Left ventricle myocardium superior (tissue), 1 donor: ENCODE results near the gene SYT12. TPM values are rescaled to one million over a fixed set of nuclear protein-coding genes. Genes with fewer than 3 reads are reported as not detected.

Experiments
- ATAC-seq: fragments of 200-7000 bp; cut with Tn5 transposase; one replicate; pipeline ENCODE4 v1.9.1; 2020; ENCODE audit warnings: mild to moderate bottlenecking, moderate library complexity
- DNase-seq: peaks from one replicate; pipeline ENCODE4 v3.0.0-alpha.2; 2020
- intact Hi-C: fragments of 100-400 bp; cut with micrococcal nuclease; formaldehyde crosslinking; loops from one replicate; pipeline ENCODE4 v1.11.0; 2022
- total RNA-seq: library from RNA; stranded (reverse); fragmentation: NEBNext Ultra II Directional; extraction: Animal tissue kit (Norgen Biotek cat#: 25700); gene quantifications from one replicate; pipeline ENCODE4 v1.2.1, GENCODE V29; 2021
- donor health status: DM: no; HTN: yes; CAD: no; lungs with severe emphysema.

Gene SYT12
- total RNA-seq, 1 donor from 2014 or later: 0.37 TPM

DNA sequence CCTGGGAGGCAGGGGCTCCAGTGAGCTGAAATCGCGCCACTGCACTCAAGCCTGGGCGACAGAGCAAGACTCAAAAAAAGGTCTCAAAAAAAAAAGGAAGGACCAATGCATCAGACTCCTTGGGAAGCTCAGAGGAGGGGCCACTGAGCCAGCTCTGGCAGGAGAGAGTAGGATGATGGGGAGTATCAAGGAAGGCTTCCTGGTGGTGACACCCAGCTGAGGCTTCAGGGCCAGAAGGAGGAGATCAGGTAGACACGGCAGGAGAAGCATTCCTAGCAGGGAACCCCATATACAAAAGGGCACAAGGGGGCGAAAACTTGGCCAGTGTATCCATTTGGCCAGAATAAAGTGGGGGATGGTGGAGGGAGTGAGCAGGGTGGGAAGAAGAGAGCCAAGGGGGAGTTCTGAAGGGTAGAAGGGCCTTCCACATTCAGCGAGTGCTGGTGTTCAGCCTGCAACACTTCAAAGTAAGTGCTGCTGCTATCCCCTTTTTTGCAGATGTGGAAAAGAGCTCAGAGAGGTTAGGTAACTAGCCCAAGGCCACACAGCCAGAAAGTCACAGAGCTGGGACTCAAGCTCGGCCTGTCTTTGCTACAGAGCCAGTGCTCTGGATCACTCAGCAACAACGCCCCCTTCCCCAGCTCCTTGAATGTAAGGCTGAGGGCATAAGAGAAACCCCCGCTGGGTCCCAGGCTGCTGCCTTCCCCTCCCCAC is 28.4 kb downstream of the SYT12 start:
- intact Hi-C loops: no loop called here
- ATAC-seq (no peak), DNase-seq (no peak)

DNA sequence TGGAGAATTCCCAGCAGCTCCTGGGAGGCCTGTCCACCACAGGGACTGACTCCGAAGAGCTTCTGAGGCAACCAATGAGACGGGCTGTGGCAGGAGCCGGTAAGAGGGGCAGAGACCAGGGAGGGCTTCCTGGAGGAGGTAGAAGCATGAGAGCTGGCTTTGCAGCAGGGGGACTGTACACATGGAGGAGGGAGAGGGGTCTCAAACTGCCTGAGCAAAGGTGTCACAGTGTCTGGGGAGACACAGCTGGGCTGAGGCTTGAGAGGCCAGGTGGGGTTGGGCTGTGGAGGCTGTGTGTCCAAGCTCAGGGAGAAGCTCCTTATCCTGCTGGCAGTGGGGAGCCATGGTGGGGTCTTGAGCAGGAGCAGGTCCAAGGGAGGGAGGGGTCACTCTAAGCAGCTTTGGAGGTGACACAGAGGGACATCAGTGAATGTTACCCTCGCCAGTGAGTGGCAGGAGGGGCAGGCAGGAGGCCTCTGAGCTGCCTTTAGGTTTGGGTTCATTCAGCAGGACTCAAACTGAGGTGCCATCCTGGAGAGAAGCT is 29.1 kb downstream of the SYT12 start:
- ATAC-seq (no peak), DNase-seq (no peak)
- intact Hi-C loops: no loop called here

DNA sequence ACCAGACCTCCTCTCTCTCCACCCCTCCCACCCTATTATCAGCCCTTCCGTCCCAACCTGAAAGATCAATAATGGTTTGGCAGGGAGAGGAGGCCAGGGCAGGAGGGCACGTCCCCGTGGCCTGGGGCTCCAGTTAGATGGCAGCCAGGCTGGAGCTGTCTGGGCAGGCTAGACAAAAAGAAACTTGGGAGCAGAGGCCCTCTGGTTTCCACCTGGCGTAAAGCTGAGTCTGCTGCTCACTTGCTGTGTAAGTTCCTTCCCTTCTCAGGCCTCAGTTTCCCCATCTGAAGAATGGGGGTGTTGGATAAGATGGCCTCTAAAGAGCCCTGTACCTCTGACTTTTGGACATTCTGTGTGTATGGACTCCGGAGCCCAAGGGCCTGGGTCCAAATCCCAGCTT is 30.0 kb downstream of the SYT12 start:
- intact Hi-C loops: no loop called here
- DNase-seq (no peak), ATAC-seq (no peak)

DNA sequence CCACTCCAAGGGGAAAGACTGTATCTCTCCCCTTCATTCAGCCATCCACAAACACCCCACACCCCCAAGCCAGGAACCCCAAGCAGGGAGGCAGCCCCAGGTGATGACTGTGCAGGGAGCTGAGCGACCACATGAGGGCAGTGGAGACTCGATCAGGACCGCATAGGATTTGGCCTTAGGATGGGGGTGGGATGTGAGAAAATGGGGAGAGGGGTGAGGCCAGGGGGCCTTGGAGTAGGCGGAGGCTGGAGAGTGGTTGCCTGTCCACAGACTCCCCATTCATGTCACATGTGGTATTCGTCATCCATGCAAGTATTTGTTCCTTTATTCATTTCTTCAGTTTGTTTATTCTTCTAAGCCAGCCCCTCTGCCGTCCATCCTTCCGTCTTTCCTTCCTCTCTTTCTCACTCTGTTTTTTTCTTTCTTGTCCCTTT is 31.0 kb downstream of the SYT12 start:
- ATAC-seq: peak; percentile 48
- DNase-seq: peak; percentile 70
- intact Hi-C loops: no loop called here

DNA sequence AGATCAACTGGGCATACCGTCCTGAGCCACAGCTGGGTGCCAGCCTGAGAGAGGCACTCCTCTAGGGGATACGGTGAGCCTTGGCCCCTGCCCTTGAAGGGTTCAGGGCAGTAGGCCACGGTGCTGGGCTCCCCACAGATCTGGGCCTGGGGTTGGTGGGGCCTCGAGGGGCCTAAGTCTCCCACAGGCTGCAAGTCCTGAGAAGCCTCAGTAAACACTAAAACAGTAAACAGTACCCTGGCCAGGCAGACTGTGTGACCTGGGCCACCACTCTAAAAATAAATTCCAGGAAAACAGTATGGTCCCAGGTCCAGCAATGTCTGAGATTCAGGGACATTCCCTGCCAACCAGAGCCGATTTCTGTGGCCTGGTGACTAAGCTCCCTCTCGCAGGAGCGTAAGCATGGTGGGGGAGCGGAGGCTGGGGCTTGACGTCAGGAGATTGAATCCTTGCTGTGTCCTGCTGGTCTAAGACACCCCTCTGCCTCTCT is 31.5 kb downstream of the SYT12 start:
- ATAC-seq (peak; percentile 56), DNase-seq (peak; percentile 63)
- intact Hi-C loops: no loop called here

DNA sequence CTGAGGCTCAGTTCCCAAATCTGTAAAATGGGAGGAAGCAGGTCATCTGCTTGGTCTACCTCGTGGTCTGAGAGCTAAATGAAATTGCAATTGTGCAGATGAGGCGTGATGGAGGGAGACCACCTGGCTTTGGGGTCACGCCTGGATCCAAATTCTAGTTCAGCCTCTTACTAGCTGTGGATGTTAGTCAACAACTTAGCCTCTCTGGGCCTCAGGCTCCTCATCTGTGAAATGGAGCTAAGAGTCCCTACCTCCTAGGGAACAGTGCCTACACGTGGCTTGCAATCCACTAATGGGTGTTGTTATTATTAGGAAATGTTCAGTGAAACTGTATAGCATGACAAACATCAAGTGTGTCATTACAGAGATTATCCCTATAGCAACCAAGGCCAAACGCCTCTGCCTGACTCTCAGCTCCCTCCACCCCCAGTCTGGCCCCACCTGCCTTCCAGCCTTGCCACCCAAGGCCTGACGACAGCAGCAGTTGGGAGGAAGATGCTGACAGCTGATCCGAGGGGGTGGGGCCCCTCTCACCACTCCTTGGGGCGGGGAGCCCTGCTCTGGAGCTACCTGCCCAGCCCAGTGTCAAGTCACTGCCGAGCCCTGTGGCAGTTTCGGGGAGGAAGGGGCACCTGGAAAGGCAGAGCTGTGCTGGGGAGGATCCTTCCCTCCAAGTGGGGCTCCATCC is 32.0 kb downstream of the SYT12 start:
- peak; percentile 87 for DNase-seq
- intact Hi-C loops: no loop called here
- peak; percentile 80 for ATAC-seq

DNA sequence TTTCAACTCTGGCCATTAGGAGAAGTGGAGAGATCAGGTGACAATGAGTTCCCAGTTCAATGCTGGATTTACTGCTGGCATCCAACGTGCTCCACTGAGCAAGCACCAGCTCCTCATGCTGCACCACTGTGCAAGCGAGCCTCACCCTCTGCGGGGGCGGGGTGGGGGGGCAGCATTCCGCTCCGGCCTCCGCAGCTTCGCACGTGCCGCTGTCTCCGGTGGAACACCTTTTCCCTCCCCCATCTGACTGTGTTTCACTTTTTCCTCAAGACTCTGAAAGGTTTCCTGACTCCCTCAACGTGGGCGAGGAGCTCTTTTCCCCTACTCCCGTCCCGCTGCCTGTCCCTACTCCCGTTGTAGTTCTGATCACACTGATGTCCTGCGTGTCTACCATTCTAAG is 32.9 kb downstream of the SYT12 start:
- intact Hi-C loops: no loop called here
- ATAC-seq (peak; percentile 8), DNase-seq (no peak)

DNA sequence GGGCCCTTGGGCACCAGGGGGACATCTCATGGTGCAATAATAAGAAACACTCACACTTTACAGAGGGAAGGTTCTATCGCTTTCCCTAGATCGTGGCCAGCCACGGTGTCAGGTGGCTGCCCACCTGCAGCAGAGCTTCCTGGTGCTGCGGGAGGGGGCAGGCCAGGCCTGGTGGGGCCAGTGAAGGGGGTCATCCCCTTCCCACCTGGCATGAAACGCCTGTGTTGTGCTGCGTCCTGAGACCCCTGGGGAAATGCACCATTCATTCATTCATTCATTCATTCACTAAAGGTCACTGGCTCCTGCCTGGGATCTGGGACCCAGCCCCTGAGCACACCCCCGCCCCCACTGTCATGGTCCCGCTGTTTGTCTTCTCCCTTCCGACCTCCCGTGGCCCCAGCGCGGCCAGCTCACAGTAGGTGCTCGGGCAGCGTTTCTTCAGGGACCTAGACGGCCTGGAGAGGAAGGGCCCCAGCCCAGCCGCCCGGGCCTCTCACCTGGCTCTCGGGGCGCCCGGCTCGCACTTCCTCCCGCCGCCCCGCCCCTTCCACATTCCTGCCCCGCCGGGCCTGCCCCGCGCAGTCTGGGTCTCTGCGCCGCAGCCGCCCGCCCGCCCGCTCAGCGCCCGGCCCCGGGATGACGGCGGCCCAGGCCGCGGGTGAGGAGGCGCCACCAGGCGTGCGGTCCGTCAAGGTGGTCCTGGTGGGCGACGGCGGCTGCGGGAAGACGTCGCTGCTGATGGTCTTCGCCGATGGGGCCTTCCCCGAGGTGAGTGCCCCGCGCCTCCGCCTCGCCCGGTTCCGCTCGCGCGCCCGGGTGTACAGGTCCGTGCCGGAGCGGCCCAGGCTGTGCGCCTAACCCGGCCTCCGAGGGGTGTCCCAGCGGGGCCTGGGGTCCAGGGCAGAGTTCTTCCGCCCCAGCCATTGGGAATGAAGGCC is 33.6 kb downstream of the SYT12 start, which contains the start of gene RHOD:
TSS of gene RHOD (plus strand) at position 581 of the 938 bp plus-strand sequence. CDS start at position 637, 56 bp downstream.
- DNase-seq (peak; percentile 76), ATAC-seq (peak; percentile 67)
- intact Hi-C loops: no loop called here

DNA sequence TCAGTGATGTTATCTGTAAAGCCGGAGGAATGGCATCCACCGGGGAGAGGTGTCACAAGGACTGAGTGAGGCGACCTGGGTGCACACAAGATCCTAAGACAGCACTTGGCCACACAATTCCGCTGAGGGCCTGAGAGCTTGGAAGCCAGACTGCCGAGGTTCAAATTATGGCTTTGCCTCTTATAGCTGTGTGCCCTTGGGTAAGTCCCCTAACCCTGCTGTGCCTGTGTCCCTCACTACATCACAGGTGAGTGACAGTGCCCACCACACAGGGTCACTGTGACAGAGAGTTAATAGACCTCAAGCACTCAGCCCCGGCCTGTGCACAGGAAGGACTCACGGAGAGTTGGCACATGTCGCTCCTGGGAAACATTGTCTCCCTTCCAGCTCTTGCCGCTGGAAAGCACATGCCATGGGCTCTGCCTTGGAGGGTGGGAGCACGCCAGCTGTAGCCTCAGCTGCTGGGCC is 34.3 kb downstream of the SYT12 start:
- intact Hi-C loops: no loop called here
- DNase-seq: peak; percentile 61
- ATAC-seq: peak; percentile 43

DNA sequence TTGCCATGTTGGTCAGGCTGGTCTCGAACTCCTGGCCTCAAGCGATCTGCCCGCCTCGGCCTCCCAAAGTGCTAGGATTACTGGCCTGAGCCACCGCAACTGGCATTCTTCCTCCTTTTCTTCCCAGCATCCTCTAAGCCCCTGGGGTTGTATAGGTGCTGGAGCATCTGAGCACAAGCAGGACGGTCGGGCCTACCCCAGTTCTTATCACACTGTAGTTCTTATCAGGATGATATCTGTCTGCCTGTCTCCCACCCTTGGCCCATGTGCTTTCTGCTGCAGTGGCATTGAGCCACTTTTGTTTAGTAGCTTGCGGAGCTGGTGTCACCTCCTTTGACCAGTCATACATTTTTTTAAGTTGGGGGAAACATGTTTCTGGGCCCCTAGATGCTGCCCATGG is 35.6 kb downstream of the SYT12 start:
- intact Hi-C loops: no loop called here
- ATAC-seq (no peak), DNase-seq (no peak)

DNA sequence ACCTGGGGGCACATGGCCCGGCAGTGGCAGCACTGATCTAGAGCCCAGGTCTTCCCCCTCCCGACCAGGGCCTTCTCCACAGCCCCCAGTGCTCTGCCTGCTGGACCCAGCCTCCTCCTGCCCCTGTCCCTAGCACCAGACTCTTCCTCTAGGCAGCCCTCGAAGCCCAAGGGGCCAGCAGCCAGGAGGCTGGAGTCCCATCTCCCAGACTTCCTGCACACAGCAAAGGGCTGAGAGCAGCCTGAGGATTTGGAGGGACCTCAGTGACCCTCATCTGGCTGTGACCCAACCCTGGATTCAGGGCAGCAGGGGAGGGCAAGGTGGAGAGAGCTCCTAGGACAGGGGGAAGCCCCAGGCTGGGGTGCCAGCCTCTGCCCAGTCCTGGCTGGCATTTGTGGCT is 36.7 kb downstream of the SYT12 start:
- DNase-seq (no peak), ATAC-seq (no peak)
- intact Hi-C loops: no loop called here

DNA sequence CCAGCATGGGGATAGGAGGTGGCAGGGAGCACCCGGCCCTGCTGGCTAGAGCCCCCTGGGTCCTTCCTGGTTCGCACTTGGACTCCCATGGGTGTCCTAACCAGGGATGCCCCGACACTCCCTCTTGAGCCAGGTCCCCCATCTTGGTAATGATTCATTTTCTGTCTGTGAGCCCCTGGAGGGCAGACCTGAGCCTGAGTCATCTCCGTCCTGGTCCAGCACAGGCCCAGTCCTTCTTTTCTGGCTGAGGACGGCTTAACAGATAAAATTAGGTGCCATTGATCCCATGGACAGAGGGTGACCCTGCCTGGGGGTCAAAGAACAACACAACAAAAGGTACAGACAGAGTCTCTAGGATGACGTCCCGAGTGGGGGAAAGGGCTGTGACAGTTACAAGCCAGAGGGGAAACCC is 37.2 kb downstream of the SYT12 start:
- intact Hi-C loops: no loop called here
- no peak for ATAC-seq
- DNase-seq: no peak

DNA sequence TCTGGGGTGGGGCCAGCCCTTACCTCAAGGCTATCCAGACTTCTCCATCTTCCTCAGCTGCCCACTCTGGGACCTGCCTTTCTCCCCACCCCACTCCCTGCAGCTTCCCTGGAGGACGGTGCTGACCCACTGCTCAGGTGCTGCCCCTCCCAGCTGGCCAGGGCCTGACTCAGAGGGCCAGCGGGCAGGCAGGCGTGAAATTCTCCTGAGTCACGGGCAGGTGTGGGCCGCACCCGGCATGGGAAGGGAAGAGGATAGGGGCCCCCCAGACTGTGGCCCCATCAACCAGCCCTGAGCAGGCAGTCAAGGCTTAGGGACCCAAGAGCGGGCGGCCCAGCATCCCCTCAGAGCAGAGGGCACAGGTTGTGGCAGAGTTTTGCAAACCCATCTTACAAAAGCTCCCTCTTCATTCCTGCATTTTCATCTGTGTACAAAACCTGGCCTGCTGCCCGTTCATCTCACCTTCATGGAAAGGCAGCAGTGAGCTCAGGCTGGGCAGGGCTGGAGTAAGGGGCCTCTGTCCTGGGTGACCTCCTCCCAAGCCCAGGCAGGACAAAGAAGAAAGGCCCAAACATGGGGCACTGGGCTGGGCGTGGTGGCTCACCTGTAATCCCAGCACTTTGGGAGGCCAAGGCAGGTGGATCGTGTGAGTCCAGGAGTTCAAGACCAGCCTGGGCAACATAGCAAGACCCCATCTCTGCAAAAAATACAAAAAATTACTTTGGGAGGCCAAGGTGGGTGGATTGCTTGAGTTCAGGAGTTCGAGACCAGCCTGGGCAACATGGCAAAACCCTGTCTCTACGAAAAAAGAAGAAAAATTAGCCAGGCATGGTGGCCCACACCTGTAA is 39.8 kb downstream of the SYT12 start:
- DNase-seq (no peak), ATAC-seq (no peak)
- intact Hi-C loops: no loop called here

DNA sequence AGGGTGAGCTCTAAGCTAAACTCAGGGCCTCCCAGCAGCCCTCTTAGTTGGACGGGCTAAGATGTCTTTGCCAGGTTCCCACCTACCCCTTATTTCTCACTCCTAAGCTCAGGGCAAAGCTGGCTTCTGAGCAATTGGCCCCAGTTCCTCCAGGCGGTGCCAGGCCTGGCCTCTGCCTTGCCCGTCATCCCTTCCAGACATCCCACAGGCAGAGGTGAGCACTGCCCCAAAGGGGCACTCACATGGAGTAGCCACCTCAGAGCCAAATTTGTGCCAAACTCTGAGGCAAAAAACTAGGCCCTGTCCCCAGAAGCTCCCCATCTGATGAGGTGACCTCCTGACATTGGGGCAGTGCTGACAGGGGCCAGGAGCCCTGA is 43.4 kb downstream of the SYT12 start:
- intact Hi-C loops: no loop called here
- DNase-seq (peak; percentile 49), ATAC-seq (peak; percentile 68)

DNA sequence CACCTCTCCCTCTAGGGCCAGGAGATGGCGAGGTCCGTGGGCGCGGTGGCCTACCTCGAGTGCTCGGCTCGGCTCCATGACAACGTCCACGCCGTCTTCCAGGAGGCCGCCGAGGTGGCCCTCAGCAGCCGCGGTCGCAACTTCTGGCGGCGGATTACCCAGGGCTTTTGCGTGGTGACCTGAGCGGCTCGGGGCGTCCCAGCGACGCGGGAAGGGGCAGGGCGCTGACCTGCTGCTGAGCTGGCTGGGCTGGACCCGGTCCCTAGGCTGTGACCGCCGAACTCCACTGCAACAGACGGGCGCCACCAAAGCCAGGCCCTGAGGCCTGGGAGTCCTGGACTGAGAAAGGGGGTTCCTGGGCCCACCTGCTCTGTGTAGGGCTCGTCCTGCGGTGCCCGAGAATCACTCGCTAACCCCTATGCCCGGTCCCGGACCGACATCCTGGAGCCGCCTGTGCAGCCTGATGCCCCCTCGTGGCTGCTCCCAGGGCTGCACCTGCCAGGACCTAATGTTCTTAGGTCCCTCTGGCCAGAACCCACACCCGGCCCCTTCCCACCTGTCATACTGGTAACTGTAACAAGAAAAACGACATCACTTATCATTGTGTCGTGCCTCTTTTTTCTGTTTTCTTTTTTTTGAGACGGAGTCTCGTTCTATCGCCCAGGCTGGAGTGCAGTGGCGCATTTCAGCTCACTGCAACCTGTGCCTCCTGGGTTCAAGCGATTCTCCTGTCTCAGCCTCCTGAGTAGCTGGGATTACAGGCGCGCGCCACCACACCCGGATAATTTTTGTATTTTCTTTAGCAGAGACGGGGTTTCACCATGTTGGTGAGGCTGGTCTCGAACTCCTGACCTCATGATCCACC is 48.7 kb downstream of the SYT12 start:
- intact Hi-C loops: no loop called here
- DNase-seq (peak; percentile 89), ATAC-seq (peak; percentile 87)

DNA sequence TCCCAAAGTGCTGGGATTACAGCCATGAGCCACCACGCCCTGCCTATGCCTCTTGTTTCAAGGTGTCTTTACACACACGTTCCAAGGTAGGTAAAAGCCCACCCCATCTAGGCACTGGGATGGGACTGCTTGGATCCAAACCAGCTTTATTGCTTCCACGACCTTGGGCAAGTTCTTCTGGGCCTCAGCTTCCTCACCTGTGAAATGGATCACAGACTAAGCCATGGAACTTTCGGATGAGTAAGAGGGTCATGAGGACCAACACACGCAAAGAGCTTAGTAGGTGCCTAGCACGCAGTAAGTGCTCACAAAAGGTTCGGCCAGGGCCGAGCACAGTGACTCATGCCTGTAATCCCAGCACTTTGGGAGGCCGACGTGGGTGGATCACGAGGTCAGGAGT is 49.4 kb downstream of the SYT12 start:
- DNase-seq: no peak
- intact Hi-C loops: no loop called here
- no peak for ATAC-seq

DNA sequence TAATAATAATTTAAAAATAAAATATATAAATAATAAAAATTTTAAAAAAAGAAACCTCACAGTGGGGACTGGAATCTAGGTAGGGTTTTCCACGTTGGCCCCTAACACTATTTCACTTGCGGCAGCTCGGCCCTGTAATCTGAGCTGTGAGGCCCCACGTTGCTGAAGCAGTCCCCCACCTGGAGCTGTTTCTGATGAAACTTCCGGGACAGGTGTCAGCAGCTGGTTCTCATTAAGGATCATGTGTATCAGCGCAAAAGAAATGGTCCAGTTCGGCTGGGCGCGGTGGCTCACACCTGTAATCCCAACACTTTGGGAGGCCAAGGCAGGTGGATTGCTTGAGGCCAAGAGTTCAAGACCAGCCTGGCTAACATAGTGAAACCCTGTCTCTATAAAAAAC is 51.0 kb downstream of the SYT12 start:
- intact Hi-C loops: no loop called here
- ATAC-seq (no peak), DNase-seq (no peak)
